Body of pancreas (tissue), 4 donors: ENCODE results near the gene RNU6-9.

ENCODE experiments used
- POLR2A ChIP-seq, 3 donors: fragments of 450-650 bp; IDR thresholded peaks; one replicate each; pipeline ENCODE4 v1.6.1; 2016; ENCODE audit warnings: antibody characterized with exemption in 3 of 3, mild to moderate bottlenecking in 2 of 3
- TF ChIP-seq, protein P1 (sequence below), 7 experiments: fragments of 450-650 bp in 4 of 7; fragments of 200-600 bp in 3 of 7; sonication (generic) in 3 of 7; IDR thresholded peaks; one replicate each; pipeline ENCODE4 v1.5.1; 2016 to 2019; ENCODE audit warnings: antibody characterized with exemption in 7 of 7

- TF ChIP-seq, protein P1, sequence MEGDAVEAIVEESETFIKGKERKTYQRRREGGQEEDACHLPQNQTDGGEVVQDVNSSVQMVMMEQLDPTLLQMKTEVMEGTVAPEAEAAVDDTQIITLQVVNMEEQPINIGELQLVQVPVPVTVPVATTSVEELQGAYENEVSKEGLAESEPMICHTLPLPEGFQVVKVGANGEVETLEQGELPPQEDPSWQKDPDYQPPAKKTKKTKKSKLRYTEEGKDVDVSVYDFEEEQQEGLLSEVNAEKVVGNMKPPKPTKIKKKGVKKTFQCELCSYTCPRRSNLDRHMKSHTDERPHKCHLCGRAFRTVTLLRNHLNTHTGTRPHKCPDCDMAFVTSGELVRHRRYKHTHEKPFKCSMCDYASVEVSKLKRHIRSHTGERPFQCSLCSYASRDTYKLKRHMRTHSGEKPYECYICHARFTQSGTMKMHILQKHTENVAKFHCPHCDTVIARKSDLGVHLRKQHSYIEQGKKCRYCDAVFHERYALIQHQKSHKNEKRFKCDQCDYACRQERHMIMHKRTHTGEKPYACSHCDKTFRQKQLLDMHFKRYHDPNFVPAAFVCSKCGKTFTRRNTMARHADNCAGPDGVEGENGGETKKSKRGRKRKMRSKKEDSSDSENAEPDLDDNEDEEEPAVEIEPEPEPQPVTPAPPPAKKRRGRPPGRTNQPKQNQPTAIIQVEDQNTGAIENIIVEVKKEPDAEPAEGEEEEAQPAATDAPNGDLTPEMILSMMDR (IDR thresholded peaks at IDR 0.05) = no peak
- TF ChIP-seq POLR2A (IDR thresholded peaks at IDR 0.05) = no peak
These were observed 31.3 kb downstream of the RNU6-9 start for GRCh38 chr19:924553-925086.
